Measurements from ENCODE around the gene TMEM107.
A peak's percentile ranks its signal among the peaks of the same experiment; 100 is the strongest.
"Not testable (repeated sequence)": the region's sequence is repeated elsewhere in the genome, so short reads cannot be mapped to it uniquely, and the experiment has no call there.

Gene TMEM107

DNA sequence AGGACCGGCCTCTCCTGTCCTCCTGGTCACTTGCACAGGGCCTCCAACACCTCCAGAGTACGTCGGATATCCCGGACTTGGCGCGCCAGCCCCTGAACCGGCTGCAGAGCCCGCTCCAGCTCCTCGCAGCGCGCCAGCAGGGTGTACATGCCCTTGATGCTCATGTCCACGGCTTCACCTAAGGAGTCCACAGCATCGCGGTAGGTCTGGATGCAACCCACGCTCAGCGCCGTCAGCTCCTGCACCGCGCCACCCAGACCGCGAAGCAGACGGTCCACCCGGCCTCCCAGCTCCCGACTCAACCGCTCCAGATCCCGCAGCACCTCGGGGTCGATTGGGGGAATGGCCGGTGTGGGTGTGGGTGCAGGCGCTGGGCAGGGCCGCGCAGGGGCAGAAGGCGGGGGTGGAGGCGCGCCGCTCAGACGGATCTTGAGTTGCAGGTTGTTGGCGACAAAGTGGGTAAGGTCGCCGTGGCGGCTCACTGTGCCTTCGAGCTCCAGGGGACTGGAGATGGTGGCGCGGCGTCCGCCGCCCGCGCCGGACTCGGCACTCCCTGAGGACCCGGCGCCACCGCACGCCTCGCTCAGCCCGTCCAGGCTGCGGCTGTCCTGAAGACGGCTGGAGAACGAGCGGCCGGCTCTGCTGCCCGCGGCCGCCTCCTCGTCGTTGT is 13.0 kb upstream of the TMEM107 start:
- peak in 2 of 3 donors; percentile 21 to 36 for DNase-seq

GRCh38 chr17:8188263-8188839 is 12.2 kb upstream of the TMEM107 start:
- DNase-seq = no peak

DNA sequence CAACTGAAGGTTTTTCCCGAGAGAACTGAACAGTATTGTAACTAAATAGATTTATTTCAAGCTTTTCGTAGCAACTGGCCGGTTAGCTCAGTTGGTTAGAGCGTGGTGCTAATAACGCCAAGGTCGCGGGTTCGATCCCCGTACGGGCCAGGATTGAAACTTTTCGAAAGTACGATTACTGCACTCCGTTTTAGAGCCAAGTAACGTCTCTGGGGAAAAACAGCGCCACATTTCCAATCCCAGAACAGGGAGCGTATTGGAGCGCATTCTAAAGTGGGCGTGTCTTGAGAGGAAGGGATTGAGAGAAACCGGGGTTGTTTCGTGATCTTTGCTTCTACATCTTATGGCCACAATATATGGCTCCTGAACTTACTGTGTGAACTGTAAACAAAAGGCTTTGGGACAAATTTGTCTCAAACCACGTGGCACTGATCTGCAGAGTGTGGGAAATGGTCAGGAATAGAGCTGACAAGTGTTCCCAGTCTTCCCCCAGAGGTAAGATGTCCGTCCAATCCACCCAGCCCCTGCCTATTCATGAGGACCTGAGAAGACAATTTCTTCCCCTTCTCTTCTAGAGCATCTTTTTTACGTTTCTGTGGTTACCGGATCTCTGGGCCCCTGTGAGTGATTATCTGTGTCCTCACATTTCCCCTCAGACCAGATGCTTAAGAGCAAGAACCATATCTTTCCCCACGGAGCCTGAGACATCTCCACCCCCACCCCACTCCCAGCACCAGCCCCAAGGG is 11.5 kb upstream of the TMEM107 start:
- DNase-seq = peak; percentile 94 to 99 (median 98)

DNA sequence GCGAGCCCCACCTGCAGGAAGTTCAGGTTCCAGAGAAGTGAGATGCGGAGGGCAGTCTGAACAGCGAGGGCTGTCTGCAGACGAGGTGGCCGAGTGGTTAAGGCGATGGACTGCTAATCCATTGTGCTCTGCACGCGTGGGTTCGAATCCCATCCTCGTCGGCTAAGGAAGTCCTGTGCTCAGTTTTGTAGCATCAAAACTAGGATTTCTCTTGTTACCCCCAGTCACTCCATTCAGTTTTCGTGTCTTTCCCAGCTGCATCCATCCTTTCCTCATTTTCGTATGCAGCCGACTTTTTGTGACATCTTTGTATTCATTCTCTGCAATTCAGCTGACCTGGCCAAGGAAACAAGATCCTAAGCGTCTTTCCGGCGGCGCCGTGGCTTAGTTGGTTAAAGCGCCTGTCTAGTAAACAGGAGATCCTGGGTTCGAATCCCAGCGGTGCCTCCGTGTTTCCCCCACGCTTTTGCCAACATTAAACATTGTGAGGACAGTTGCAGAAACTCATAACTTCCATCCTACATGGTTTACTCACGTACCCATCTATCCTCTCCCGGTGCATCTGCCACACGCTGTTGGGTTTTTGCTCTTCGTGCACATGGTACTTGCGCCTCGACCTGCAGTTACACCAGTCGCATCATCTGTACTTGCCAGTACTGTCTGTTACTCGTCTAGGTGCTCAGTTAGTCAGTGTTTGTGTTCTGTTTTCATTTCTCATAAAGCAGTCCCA is 10.8 kb upstream of the TMEM107 start:
- DNase-seq = peak; percentile 90 to 93 (median 92)

DNA sequence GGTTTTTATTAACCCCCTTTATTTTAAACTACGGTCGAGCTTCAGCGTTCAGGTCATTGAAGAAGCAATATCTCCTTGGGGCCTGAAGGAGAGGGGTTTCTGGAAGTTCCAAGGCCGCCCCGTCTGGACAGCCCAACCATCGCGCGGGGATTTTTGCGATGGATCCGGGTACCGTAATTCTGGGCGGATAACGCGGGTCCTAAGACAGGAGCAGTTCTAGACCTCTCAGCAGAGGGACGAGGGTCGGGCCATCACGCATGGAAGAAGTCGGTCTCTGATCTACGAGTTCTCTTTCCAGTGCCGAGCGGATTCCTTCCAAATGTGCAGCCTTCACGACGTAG is 10.2 kb upstream of the TMEM107 start:
- DNase-seq = no peak

- DNase-seq = peak; percentile 75 to 86 (median 82)
These were observed 9.6 kb upstream of the TMEM107 start for GRCh38 chr17:8185582-8186445.

DNA sequence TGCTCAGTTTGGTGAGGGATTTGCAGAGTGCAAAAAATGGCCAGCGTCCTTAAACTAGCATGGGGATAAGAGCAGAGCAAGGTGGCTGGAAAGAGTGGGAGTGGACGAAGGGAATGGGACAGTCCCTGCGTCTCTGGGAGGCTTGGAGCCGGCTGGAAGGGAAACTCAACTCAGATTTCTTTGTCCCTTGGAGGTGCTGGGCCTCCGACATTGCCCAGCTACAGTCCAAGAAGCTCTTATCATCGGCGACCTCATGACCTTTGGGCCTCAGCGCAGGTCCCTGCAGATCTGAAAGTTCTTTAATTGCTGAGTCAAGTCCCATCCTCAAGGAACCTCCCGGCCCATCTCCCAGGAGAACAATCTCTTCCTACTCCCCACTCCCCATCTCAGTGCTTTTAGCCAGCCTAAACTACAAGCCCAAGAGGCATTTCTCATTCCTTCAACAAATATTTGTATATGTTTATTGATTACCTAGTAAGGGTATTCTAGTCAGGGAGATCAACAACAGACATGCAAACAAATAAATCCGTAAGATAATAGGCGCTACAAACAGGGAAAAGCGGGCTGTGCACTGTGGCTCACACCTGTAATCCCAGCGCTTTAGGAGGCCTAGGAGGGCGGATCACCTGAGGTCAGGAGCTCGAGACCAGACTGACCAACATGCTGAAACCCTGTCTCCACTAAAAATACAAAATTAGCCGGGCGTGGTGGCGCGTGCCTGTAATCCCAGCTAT is 985 bp upstream of the TMEM107 start:
- DNase-seq = no peak

DNA sequence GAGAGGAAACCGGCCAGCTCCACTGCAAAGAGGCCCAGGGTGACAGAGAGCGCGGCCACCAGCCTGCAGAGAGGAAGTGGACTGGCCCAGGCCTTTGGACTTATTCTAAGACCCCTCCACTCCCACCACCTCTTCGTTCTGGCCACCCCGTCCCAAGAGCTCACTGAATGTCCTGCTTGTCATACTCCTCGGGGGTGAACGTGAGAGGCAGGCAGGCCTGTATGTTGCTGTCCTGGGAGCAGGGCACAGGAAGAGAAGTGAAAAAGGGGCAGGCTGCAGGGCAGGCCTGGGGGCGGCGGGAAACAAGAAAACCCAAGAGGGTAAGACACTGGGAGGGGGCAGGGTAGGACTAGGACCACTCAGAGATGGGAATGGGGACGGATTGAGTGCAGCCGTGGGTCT is 384 bp downstream of the TMEM107 start:
- peak; percentile 31 to 56 (median 33) for DNase-seq

DNA sequence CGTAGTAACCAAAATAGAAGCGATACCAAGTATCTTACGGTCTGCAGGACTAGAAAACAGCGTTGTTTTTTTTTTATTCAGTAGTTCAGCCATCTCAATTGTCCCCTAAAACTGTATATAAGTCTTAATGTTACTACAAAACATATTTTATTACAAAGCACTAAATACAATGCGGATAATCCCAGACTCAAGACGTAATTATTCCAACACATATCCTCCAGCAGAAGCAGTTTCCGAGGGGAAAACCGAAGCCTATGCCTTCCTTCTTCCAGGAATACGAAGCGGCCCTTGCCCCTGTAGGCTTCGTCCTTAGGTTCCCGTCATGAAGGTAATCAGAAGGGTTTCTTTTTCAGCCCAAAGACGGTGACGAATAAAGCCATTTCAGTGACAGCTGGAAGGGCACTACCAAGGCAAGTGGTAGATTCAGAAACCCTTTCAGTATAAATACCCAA is 2.3 kb downstream of the TMEM107 start:
- no peak for DNase-seq

DNA sequence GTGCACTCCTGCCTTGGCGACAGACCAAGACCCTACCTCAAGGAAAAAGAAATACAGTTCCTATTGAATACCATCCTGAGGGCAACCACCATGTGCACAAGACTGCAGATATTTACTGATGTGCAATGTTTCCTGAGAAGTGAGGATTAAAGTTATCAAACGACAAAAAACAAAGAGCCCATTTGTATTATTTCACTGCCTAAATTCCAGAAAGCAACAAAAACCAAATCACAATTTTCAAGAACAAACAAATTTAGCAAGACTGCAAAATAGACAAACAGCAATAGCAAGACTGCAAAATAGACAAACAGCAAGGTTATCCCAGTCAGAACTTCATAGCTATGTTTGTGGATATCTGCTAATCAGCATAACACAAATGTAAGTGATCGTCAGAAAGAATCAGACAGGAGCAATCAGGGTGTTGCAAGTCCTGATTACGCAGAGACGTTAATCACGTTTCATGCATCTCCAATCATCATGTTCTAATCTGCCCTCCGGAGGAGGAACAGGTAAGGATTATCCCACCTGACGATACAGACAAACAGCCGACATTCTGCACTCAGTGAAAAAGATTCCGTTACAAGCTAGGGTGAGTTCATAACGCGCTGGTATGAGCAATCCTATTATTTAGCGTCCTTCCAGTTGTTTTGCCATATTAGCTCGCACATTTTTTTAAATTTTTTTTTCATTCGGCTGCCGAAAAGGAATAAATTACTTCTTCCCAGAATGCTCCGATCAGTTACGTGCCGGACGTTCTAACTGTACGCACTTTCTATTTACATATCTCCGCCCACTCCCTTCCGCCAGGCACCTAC is 2.9 kb downstream of the TMEM107 start:
- DNase-seq = peak; percentile 93 to 99 (median 97)

DNA sequence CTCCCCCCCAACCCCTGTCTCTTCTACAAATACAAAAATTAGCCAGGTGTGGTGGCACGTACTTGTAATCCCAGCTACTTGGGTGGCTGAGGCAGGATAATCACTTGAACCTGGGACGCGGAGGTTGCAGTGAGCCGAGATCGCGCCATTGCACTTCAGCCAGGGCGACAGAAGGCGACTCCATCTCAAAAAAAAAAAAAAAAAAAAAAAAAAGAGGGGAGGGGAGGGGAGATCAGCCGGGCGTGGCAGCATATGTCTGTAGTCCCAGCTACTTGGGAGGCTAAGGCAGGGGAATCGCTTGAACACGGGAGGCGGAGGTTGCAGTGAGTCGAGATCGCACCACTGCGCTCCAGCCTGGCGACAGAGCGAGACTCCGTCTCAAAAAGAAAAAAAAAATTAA is 6.0 kb downstream of the TMEM107 start:
- not testable (repeated sequence) for DNase-seq

DNA sequence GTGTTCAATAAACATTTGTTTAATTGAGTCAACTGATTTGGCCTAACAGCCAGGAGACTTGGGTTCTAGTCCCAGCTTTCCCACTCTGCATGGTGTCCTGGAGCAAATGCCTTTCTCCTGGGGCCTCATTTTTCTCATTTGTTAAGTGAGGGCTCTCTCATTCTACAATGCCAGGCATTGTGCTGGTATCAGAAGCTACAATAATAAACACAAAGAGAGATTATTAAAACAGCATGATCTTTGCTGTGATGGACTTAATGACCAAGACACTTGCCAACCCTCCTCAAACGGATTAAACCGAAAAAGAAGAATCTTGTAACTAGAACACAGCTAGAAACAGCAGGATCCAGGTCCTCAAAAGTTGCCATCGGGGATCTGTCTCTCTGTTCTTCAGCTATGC is 8.7 kb downstream of the TMEM107 start:
- no peak for DNase-seq

DNA sequence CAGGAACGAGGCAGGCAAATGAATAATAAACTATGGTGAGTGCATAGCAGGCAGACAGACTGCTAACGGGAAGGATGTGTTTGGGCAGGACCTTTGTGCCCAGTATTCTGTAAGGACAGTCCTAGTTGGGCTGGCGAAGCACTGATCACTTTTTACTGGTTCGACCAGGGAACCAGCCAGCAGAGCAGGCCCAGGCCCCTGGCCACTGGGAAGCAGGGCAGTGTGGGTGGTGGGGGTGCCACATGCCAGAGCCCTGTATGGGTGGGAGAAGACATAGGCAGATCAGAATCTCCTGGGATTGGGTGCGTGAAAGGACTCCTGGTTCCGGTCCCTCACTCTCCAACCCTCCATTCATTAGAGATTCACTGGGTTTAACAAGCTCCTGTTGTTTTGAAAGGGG is 9.4 kb downstream of the TMEM107 start:
- no peak for DNase-seq

DNA sequence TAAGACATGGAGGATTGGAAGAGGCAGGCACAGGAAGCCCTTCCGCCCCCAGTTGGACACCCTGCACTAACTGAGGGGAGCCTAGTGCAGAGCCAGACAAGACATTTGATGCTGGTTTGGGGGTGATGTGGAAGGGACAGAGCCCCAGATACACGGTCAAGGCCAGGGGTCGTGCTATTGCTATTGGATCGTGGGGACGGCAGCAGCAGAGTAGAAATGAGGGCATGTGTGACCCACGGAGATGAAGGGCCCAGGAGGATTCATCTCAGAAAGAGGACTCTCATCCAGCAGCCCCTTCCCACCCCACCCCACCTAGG is 11.4 kb downstream of the TMEM107 start:
- DNase-seq = no peak

- DNase-seq = peak; percentile 79 to 87 (median 84)
These were observed 12.0 kb downstream of the TMEM107 start for GRCh38 chr17:8163978-8164814.

GRCh38 chr17:8162997-8163977 is 12.9 kb downstream of the TMEM107 start:
- DNase-seq = no peak

- DNase-seq = peak; percentile 81 to 94 (median 88)
These were observed 13.8 kb downstream of the TMEM107 start, which contains the start of gene VAMP2 for GRCh38 chr17:8162233-8162996. Gene VAMP2, minus strand, starts transcription at chr17:8162948. Its CDS starts 69 bp downstream, at chr17:8162879.
